ENCODE results near the gene YWHAE. TPM values are rescaled to one million over a fixed set of nuclear protein-coding genes. Genes with fewer than 3 reads are reported as not detected.

The YWHAE gene
- total and polyA plus RNA-seq, 9 of the 15 experiments (the other 6 are each of a cell fraction or from before 2014, with no cell fraction given) = 184 to 727 (median 448) TPM

GRCh38 chr17:1413281-1413791, 13.3 kb upstream of the YWHAE start (continued):
- TF ChIP-seq IRF9 (tag; IDR thresholded peaks at IDR 0.05) (no peak), ATF3 (IDR thresholded peaks at IDR 0.05) (peak; percentile 53; the same call in 1 of the 2 replicates), ATF3 (CRISPR knock-in tag; conservative IDR thresholded peaks at IDR 0.05) (no peak), POLR2AphosphoS5 (IDR thresholded peaks at IDR 0.05; ENCODE audit: control insufficient read depth, insufficient read depth, low read depth, low read length) (no peak), PATZ1 (CRISPR knock-in tag; IDR thresholded peaks at IDR 0.05; ENCODE audit: borderline replicate concordance) (no peak), ZNF140 (CRISPR knock-in tag; IDR thresholded peaks at IDR 0.05) (no peak)

All from K562 (cell line).